HEK293 (cell line): Measurements from ENCODE around the gene NUDT8.
A peak's percentile ranks its signal among the peaks of the same experiment; 100 is the strongest.

Experiments used
- BCL11A ChIP-seq: fragments of 450-650 bp; formaldehyde crosslinking; IDR thresholded peaks from 2 replicates; pipeline ENCODE4 v1.5.1; 2016; ENCODE audit warnings: low read depth, missing biosample characterization, missing genetic modification characterization
- EGR2 ChIP-seq: fragments of 450-650 bp; formaldehyde crosslinking; IDR thresholded peaks from 2 replicates; pipeline ENCODE4 v1.5.1; 2016; ENCODE audit warnings: low read depth, missing biosample characterization, missing genetic modification characterization
- KLF8 ChIP-seq: fragments of 450-650 bp; formaldehyde crosslinking; IDR thresholded peaks from 2 replicates; pipeline ENCODE4 v1.5.1; 2016; ENCODE audit warnings: missing biosample characterization, missing genetic modification characterization
- SP7 ChIP-seq: fragments of 450-650 bp; formaldehyde crosslinking; IDR thresholded peaks from 2 replicates; pipeline ENCODE4 v1.5.1; 2016; ENCODE audit warnings: missing biosample characterization, missing genetic modification characterization
- ZNF10 ChIP-seq: fragments of 450-650 bp; formaldehyde crosslinking; IDR thresholded peaks from 2 replicates; pipeline ENCODE4 v1.5.1; 2017; ENCODE audit warnings: missing biosample characterization, missing genetic modification characterization
- ZNF114 ChIP-seq: fragments of 450-650 bp; formaldehyde crosslinking; IDR thresholded peaks from 2 replicates; pipeline ENCODE4 v1.5.0; 2017; ENCODE audit warnings: missing biosample characterization, missing genetic modification characterization
- ZNF148 ChIP-seq: fragments of 450-650 bp; formaldehyde crosslinking; IDR thresholded peaks from 2 replicates; pipeline ENCODE4 v1.5.0; 2017; ENCODE audit warnings: missing biosample characterization, missing genetic modification characterization, borderline replicate concordance
- ZNF19 ChIP-seq: fragments of 450-650 bp; formaldehyde crosslinking; IDR thresholded peaks from 2 replicates; pipeline ENCODE4; 2016; ENCODE audit warnings: missing biosample characterization, missing genetic modification characterization, low read depth
- ZNF214 ChIP-seq: fragments of 450-650 bp; formaldehyde crosslinking; IDR thresholded peaks from 2 replicates; pipeline ENCODE4 v1.5.1; 2017; ENCODE audit warnings: missing biosample characterization, mild to moderate bottlenecking, missing genetic modification characterization, borderline replicate concordance
- ZNF223 ChIP-seq: fragments of 450-650 bp; formaldehyde crosslinking; IDR thresholded peaks from 2 replicates; pipeline ENCODE4 v1.5.1; 2016; ENCODE audit warnings: missing biosample characterization, missing genetic modification characterization
- ZNF274 ChIP-seq, 2 experiments: fragments of 200-500 bp in 1 of 2; fragments of 450-650 bp in 1 of 2; sonication (Bioruptor generic) in 1 of 2; formaldehyde crosslinking in 1 of 2; IDR thresholded peaks; 2 replicates each; pipeline versions ENCODE4 v1.5.1 to v1.6.1; 2014 to 2016; ENCODE audit warnings: borderline replicate concordance in 1 of 2, inconsistent platforms in 1 of 2, low read length in 1 of 2, missing biosample characterization in 1 of 2, missing genetic modification characterization in 1 of 2
- ZNF473 ChIP-seq: fragments of 450-650 bp; formaldehyde crosslinking; IDR thresholded peaks from 2 replicates; pipeline ENCODE4 v1.5.1; 2017; ENCODE audit warnings: missing biosample characterization, missing genetic modification characterization
- ZNF48 ChIP-seq: fragments of 450-650 bp; formaldehyde crosslinking; IDR thresholded peaks from 2 replicates; pipeline ENCODE4 v1.5.1; 2016; ENCODE audit warnings: missing biosample characterization, missing genetic modification characterization
- ZNF501 ChIP-seq: fragments of 450-650 bp; formaldehyde crosslinking; IDR thresholded peaks from 2 replicates; pipeline ENCODE4 v1.5.1; 2016; ENCODE audit warnings: missing biosample characterization, missing genetic modification characterization
- ZNF513 ChIP-seq: fragments of 450-650 bp; IDR thresholded peaks from 2 replicates; pipeline ENCODE4 v1.5.1; 2018; ENCODE audit warnings: missing biosample characterization, missing genetic modification characterization
- ZNF544 ChIP-seq: fragments of 450-650 bp; formaldehyde crosslinking; IDR thresholded peaks from 2 replicates; pipeline ENCODE4 v1.5.0; 2017; ENCODE audit warnings: missing biosample characterization, missing genetic modification characterization
- ZNF548 ChIP-seq: fragments of 450-650 bp; formaldehyde crosslinking; IDR thresholded peaks from 2 replicates; pipeline ENCODE4 v1.5.1; 2016; ENCODE audit warnings: missing biosample characterization, missing genetic modification characterization
- ZNF555 ChIP-seq: fragments of 450-650 bp; formaldehyde crosslinking; conservative IDR thresholded peaks from 2 replicates; pipeline ENCODE4 v1.5.1; 2017; ENCODE audit warnings: missing biosample characterization, mild to moderate bottlenecking, missing genetic modification characterization, inconsistent platforms
- ZNF560 ChIP-seq: fragments of 450-650 bp; formaldehyde crosslinking; IDR thresholded peaks from 2 replicates; pipeline ENCODE4 v1.5.1; 2017; ENCODE audit warnings: missing biosample characterization, missing genetic modification characterization, borderline replicate concordance
- ZNF664 ChIP-seq: fragments of 450-650 bp; formaldehyde crosslinking; IDR thresholded peaks from 2 replicates; pipeline ENCODE4 v1.5.1; 2016; ENCODE audit warnings: missing biosample characterization, missing genetic modification characterization
- ZNF76 ChIP-seq: fragments of 450-650 bp; formaldehyde crosslinking; IDR thresholded peaks from 2 replicates; pipeline ENCODE4; 2016; ENCODE audit warnings: low read depth, missing biosample characterization, missing genetic modification characterization, borderline replicate concordance
- ZSCAN30 ChIP-seq: fragments of 450-650 bp; IDR thresholded peaks from 2 replicates; pipeline ENCODE4 v1.5.1; 2018; ENCODE audit warnings: missing biosample characterization, mild to moderate bottlenecking, missing genetic modification characterization, moderate library complexity
- TF ChIP-seq, protein P1 (sequence below): fragments of 450-650 bp; formaldehyde crosslinking; IDR thresholded peaks from 2 replicates; pipeline ENCODE4 v1.5.1; 2016; ENCODE audit warnings: missing biosample characterization, missing genetic modification characterization
- TF ChIP-seq, protein P2 (sequence below): fragments of 450-650 bp; formaldehyde crosslinking; conservative IDR thresholded peaks from 2 replicates; pipeline ENCODE4 v1.5.1; 2016; ENCODE audit warnings: low read depth, missing biosample characterization, missing genetic modification characterization
- TF ChIP-seq, protein P3 (sequence below): fragments of 450-650 bp; formaldehyde crosslinking; IDR thresholded peaks from 2 replicates; pipeline ENCODE4; 2016; ENCODE audit warnings: missing biosample characterization, missing genetic modification characterization
- TF ChIP-seq, protein P4 (sequence below): fragments of 450-650 bp; IDR thresholded peaks from 2 replicates; pipeline ENCODE4 v1.5.1; 2018; ENCODE audit warnings: missing biosample characterization, mild to moderate bottlenecking, missing genetic modification characterization

Gene NUDT8

DNA sequence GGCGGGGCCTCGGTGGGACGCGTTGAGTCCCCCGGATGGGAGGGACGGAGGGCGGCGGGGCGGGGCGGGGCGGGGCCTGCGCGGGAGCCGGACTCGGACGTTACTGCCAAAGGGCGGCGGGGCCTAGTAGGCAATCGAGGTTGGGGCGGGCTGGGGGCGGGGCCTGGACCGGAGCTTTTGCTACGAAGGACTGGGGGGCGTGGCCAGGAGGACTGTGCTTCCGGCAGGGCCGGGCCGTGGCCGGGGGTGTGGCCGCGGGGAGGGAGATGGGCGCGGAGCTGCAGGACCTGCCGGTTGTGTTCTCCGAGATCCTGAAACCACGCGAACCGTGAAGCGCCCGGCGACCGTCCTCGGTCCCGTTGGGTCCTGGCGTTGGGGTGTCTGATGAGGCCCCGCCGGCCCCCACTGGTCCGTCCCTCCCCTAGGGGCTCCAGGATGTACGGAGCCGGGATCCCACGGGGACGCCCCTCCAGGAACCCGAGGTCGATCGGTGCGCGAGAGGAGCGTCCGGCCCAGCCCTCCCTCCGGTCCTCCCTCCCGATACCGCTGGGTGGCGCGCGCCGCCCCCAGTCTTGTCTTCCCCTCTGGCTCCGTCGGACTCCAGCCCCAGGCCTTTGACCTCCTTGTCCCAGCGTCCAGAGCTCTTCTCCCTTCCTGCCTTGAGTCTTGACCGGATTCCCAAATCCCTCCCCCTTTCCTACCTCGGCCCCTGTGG lies 648 bp upstream of the NUDT8 start (continued):
- TF ChIP-seq SP7 (tag by site-specific recombination) (peak; percentile 72), BCL11A (tag by site-specific recombination) (peak; percentile 72), ZNF548 (no peak), ZNF513 (tag by site-specific recombination) (no peak), ZNF214 (no peak), ZNF560 (tag by site-specific recombination) (no peak), ZNF501 (tag by site-specific recombination) (peak; percentile 80; the same call in 1 of the 2 replicates), KLF8 (peak; percentile 65; the same call in 1 of the 2 replicates), ZNF114 (tag by site-specific recombination) (no peak), ZNF473 (tag by site-specific recombination) (no peak), ZNF664 (tag by site-specific recombination) (no peak), ZNF555 (no peak), ZNF274 (IDR thresholded peaks at IDR 0.05; ENCODE audit: low read length) (no peak), ZNF274 (tag by site-specific recombination; IDR thresholded peaks at IDR 0.05; ENCODE audit: borderline replicate concordance) (no peak), ZNF223 (tag by site-specific recombination) (no peak), EGR2 (no peak), ZNF19 (tag by site-specific recombination) (no peak), ZNF76 (tag by site-specific recombination) (0 out of 2 replicates have a peak, but pooled peaks have one; percentile 26), ZNF10 (tag by site-specific recombination) (no peak), ZNF48 (tag by site-specific recombination) (no peak), ZNF148 (no peak), ZNF544 (tag by site-specific recombination) (no peak), ZSCAN30 (tag by site-specific recombination) (no peak)
- TF ChIP-seq, protein P1, sequence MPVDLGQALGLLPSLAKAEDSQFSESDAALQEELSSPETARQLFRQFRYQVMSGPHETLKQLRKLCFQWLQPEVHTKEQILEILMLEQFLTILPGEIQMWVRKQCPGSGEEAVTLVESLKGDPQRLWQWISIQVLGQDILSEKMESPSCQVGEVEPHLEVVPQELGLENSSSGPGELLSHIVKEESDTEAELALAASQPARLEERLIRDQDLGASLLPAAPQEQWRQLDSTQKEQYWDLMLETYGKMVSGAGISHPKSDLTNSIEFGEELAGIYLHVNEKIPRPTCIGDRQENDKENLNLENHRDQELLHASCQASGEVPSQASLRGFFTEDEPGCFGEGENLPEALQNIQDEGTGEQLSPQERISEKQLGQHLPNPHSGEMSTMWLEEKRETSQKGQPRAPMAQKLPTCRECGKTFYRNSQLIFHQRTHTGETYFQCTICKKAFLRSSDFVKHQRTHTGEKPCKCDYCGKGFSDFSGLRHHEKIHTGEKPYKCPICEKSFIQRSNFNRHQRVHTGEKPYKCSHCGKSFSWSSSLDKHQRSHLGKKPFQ (tag by site-specific recombination) = no peak
- TF ChIP-seq, protein P2, sequence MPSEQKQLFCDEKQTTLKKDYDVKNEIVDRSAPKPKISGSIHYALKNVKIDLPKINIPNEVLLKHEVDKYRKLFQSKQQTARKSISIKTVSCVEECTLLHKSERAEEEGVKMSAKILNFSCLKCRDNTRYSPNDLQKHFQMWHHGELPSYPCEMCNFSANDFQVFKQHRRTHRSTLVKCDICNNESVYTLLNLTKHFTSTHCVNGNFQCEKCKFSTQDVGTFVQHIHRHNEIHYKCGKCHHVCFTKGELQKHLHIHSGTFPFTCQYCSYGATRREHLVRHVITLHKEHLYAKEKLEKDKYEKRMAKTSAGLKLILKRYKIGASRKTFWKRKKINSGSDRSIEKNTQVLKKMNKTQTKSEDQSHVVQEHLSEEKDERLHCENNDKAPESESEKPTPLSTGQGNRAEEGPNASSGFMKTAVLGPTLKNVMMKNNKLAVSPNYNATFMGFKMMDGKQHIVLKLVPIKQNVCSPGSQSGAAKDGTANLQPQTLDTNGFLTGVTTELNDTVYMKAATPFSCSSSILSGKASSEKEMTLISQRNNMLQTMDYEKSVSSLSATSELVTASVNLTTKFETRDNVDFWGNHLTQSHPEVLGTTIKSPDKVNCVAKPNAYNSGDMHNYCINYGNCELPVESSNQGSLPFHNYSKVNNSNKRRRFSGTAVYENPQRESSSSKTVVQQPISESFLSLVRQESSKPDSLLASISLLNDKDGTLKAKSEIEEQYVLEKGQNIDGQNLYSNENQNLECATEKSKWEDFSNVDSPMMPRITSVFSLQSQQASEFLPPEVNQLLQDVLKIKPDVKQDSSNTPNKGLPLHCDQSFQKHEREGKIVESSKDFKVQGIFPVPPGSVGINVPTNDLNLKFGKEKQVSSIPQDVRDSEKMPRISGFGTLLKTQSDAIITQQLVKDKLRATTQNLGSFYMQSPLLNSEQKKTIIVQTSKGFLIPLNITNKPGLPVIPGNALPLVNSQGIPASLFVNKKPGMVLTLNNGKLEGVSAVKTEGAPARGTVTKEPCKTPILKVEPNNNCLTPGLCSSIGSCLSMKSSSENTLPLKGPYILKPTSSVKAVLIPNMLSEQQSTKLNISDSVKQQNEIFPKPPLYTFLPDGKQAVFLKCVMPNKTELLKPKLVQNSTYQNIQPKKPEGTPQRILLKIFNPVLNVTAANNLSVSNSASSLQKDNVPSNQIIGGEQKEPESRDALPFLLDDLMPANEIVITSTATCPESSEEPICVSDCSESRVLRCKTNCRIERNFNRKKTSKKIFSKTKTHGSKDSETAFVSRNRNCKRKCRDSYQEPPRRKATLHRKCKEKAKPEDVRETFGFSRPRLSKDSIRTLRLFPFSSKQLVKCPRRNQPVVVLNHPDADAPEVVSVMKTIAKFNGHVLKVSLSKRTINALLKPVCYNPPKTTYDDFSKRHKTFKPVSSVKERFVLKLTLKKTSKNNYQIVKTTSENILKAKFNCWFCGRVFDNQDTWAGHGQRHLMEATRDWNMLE (tag by site-specific recombination) = no peak
- TF ChIP-seq, protein P3, sequence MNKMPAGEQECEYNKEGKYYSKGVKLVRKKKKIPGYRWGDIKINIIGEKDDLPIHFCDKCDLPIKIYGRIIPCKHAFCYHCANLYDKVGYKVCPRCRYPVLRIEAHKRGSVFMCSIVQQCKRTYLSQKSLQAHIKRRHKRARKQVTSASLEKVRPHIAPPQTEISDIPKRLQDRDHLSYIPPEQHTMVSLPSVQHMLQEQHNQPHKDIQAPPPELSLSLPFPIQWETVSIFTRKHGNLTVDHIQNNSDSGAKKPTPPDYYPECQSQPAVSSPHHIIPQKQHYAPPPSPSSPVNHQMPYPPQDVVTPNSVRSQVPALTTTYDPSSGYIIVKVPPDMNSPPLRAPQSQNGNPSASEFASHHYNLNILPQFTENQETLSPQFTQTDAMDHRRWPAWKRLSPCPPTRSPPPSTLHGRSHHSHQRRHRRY (tag by site-specific recombination) = no peak
- TF ChIP-seq, protein P4, sequence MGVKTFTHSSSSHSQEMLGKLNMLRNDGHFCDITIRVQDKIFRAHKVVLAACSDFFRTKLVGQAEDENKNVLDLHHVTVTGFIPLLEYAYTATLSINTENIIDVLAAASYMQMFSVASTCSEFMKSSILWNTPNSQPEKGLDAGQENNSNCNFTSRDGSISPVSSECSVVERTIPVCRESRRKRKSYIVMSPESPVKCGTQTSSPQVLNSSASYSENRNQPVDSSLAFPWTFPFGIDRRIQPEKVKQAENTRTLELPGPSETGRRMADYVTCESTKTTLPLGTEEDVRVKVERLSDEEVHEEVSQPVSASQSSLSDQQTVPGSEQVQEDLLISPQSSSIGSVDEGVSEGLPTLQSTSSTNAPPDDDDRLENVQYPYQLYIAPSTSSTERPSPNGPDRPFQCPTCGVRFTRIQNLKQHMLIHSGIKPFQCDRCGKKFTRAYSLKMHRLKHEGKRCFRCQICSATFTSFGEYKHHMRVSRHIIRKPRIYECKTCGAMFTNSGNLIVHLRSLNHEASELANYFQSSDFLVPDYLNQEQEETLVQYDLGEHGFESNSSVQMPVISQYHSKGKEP = no peak
